Heart right ventricle (tissue), 16 donors: ENCODE measurements around the gene IFIT3. TPM values are rescaled to one million over a fixed set of nuclear protein-coding genes. Genes with fewer than 3 reads are reported as not detected.

ENCODE experiments used
- ATAC-seq, 8 donors: fragments of 200-7000 bp; cut with Tn5 transposase; one replicate each; pipeline ENCODE4 v1.9.1; 2020; ENCODE audit warnings: mild to moderate bottlenecking in 8 of 8, moderate library complexity in 8 of 8, moderate number of reproducible peaks in 1 of 8
- DNase-seq, 2 donors: peaks; one replicate each; pipeline ENCODE4 v3.0.0-alpha.2; 2020
- H3K27ac ChIP-seq, 10 donors: fragments of 200-600 bp; sonication (generic) in 2 of 10; one replicate each; pipeline versions ENCODE4 v1.5.0 to v1.8.0; 2020 to 2022; ENCODE audit warnings: mild to moderate bottlenecking in 3 of 10
- H3K27me3 ChIP-seq, 7 donors: fragments of 200-600 bp; one replicate each; pipeline ENCODE4 v1.8.0; 2021 to 2022; ENCODE audit warnings: mild to moderate bottlenecking in 2 of 7
- H3K36me3 ChIP-seq, 9 donors: fragments of 200-600 bp; sonication (generic) in 1 of 9; one replicate each; pipeline versions ENCODE4 v1.5.0 to v1.8.0; 2020 to 2022; ENCODE audit warnings: mild to moderate bottlenecking in 2 of 9
- H3K4me1 ChIP-seq, 9 donors: fragments of 200-600 bp; sonication (generic) in 1 of 9; one replicate each; pipeline versions ENCODE4 v1.5.0 to v1.8.0; 2020 to 2022; ENCODE audit warnings: mild to moderate bottlenecking in 4 of 9
- H3K4me3 ChIP-seq, 10 donors: fragments of 200-600 bp; sonication (generic) in 2 of 10; one replicate each; pipeline versions ENCODE4 v1.5.0 to v1.8.0; 2020 to 2022; ENCODE audit warnings: mild to moderate bottlenecking in 7 of 10, moderate library complexity in 2 of 10
- H3K9me3 ChIP-seq, 11 donors: fragments of 200-600 bp in 10 of 11; sonication (generic) in 2 of 11; one replicate each; pipeline versions ENCODE4 v1.5.0 to v1.8.0; 2013 to 2022; ENCODE audit warnings: mild to moderate bottlenecking in 2 of 11, control low read depth in 1 of 11, moderate library complexity in 1 of 11
- CTCF ChIP-seq, 9 donors: fragments of 200-600 bp; sonication (generic) in 2 of 9; IDR thresholded peaks; one replicate each; pipeline versions ENCODE4 v1.5.0 to v1.8.0; 2021 to 2022; ENCODE audit warnings: antibody characterized with exemption in 9 of 9, mild to moderate bottlenecking in 5 of 9, moderate library complexity in 1 of 9
- WGBS, 2 donors: extraction: QIAGEN DNeasy Blood & Tissue Kit; methylation state at CpG; one replicate each; pipeline ENCODE4 v1.1.7; 2013; ENCODE audit warnings: inconsistent platforms in 1 of 2; 5-methylcytosine and 5-hydroxymethylcytosine counted together
- intact Hi-C, 10 donors: fragments of 100-400 bp; cut with DNase I; formaldehyde crosslinking; loops; one replicate each; pipeline versions ENCODE4 v1.11.1 to v1.14.2; 2022
- polyA plus RNA-seq, 2 donors: library from polyadenylated mRNA; stranded (reverse); fragments of 200-250 nt; gene quantifications; one replicate each; pipeline ENCODE4 v1.2.3, GENCODE V29; 2013
- total RNA-seq, 10 donors: library from RNA; stranded (reverse); fragmentation: NEBNext Ultra II Directional in 3 of 10; extraction: Animal tissue kit (Norgen Biotek cat#: 25700) in 3 of 10; gene quantifications; one replicate each; pipeline versions ENCODE4 v1.2.1 to v1.2.4, GENCODE V29; 2021 to 2023
- donor health status: Arrhythmogenic right ventricular cardiomyopathy.
- donor health status: ischemic (EF 13 %, LVEDD 7.1; RV severe dilation, severe dysfunction).
- donor health status: healthy with polysubstance abuse.
- donor health status: DM: no; HTN: yes; CAD: no.
- donor health status: DM: no; HTN: no; CAD: no.
- donor health status: ischemic (EF 25% LVEDD 6.9; RV normal size, moderate dysfunction).
- donor health status: ischemic (EF 25% LVEDD 5.7; RV mildly dilated, moderate dysfunction).
- donor health status: healthy.
- donor health status: DM: yes; HTN: yes; CAD: no.
- donor health status: Ischemic cardiomyopathy.
- donor health status: ischemic (EF 35%, LVEDD 5.7; RV mildly dilated, moderate dysfunction).
- donor health status: nonischemic (EF 11% LVEDD 7.7; RV severe dilation, severe dysfunction).
- donor health status: DM: yes; HTN: yes; CAD: no.
- donor health status: PGD.
- donor health status: ischemic (EF 29% LVEDD 5.4; RV normal size, mild dysfunction).
- donor health status: nonischemic (EF 23%, LVEDD 6.1; RV moderate dilation, normal function).

Gene IFIT3
- total and polyA plus RNA-seq, 12 donors, result 4.7 to 102 (median 12.2) TPM

- intact Hi-C loops, result loop anchor here in 1 of 10 donors (5.0 kb wide), 1 partner anchor 114 kb away; no protein-coding TSS in a partner anchor
- ATAC-seq (no peak), DNase-seq (no peak)
- H3K27me3 ChIP-seq, result no peaks in the 10 kb centered on the region
- H3K9me3 ChIP-seq, result no peaks in the 10 kb centered on the region
- no peak overlapping the region for H3K27ac ChIP-seq
- H3K4me3 ChIP-seq, result no peak overlapping the region
- no peaks in the 10 kb centered on the region for H3K36me3 ChIP-seq
- TF ChIP-seq CTCF (IDR thresholded peaks at IDR 0.05), result no peak
- peaks cover 12 to 53% (median 35%) of the 10 kb centered on the region in 9 donors for H3K4me1 ChIP-seq
Measured at GRCh38 chr10:89371079-89371478, 43.3 kb downstream of the IFIT3 start.

GRCh38 chr10:89371987-89372386 lies 44.2 kb downstream of the IFIT3 start:
- Histone ChIP-seq H3K36me3 (no peaks in the 10 kb centered on the region), H3K27ac (no peak overlapping the region), H3K4me3 (no peak overlapping the region), H3K27me3 (no peaks in the 10 kb centered on the region), H3K4me1 (peaks cover 12 to 53% (median 35%) of the 10 kb centered on the region in 9 donors), H3K9me3 (no peaks in the 10 kb centered on the region)
- ATAC-seq (no peak), DNase-seq (no peak)
- TF ChIP-seq CTCF (IDR thresholded peaks at IDR 0.05), result no peak
- intact Hi-C loops, result loop anchor here in 1 of 10 donors (5.0 kb wide), 1 partner anchor 115 kb away; no protein-coding TSS in a partner anchor
- 36 to 56% methylated on average over 3 of the region's 3 CpGs for WGBS, 2 donors

GRCh38 chr10:89373916-89374711 lies 46.3 kb downstream of the IFIT3 start:
- WGBS, 2 donors, result 5 to 6% methylated on average over 3 of the region's 3 CpGs
- intact Hi-C loops, result loop anchor here in 3 of 10 donors (2.0 to 5.0 kb wide), 3 partner anchors 15 to 117 kb away; partner anchors contain the start of gene IFIT5 (in 1 of the 3)

More at GRCh38 chr10:89373916-89374711, 46.3 kb downstream of the IFIT3 start:
- no peaks in the 10 kb centered on the region for H3K36me3 ChIP-seq
- H3K4me1 ChIP-seq, result peaks cover 12 to 38% (median 28%) of the 10 kb centered on the region in 9 donors
- DNase-seq (peak; percentile 52 to 92), ATAC-seq (peak; percentile 94 to 99 (median 98))
- H3K4me3 ChIP-seq, result peak overlapping the region in 3 of 10 donors; percentile 12 to 23 (median 13)
- peak overlapping the region; percentile 54 to 89 (median 84) for H3K27ac ChIP-seq
- H3K27me3 ChIP-seq, result no peaks in the 10 kb centered on the region
- TF ChIP-seq CTCF (IDR thresholded peaks at IDR 0.05), result no peak
- H3K9me3 ChIP-seq, result no peaks in the 10 kb centered on the region
